ENCODE results near the gene TSPOAP1.

Gene TSPOAP1

GRCh38 chr17:58277802-58278595 is 50.6 kb downstream of the TSPOAP1 start:
- TF ChIP-seq, protein P1, sequence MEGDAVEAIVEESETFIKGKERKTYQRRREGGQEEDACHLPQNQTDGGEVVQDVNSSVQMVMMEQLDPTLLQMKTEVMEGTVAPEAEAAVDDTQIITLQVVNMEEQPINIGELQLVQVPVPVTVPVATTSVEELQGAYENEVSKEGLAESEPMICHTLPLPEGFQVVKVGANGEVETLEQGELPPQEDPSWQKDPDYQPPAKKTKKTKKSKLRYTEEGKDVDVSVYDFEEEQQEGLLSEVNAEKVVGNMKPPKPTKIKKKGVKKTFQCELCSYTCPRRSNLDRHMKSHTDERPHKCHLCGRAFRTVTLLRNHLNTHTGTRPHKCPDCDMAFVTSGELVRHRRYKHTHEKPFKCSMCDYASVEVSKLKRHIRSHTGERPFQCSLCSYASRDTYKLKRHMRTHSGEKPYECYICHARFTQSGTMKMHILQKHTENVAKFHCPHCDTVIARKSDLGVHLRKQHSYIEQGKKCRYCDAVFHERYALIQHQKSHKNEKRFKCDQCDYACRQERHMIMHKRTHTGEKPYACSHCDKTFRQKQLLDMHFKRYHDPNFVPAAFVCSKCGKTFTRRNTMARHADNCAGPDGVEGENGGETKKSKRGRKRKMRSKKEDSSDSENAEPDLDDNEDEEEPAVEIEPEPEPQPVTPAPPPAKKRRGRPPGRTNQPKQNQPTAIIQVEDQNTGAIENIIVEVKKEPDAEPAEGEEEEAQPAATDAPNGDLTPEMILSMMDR (IDR thresholded peaks at IDR 0.05; ENCODE audit: low read depth, low read length), result no peak
- no peak overlapping the region for H3K4me3 ChIP-seq (ENCODE audit: low read depth, low read length)

GRCh38 chr17:58277107-58277801 is 51.3 kb downstream of the TSPOAP1 start:
- TF ChIP-seq, protein P1 (IDR thresholded peaks at IDR 0.05; ENCODE audit: low read depth, low read length), result 0 out of 2 replicates have a peak, but pooled peaks have one; percentile 25
- no peak overlapping the region for H3K4me3 ChIP-seq (ENCODE audit: low read depth, low read length)

DNA sequence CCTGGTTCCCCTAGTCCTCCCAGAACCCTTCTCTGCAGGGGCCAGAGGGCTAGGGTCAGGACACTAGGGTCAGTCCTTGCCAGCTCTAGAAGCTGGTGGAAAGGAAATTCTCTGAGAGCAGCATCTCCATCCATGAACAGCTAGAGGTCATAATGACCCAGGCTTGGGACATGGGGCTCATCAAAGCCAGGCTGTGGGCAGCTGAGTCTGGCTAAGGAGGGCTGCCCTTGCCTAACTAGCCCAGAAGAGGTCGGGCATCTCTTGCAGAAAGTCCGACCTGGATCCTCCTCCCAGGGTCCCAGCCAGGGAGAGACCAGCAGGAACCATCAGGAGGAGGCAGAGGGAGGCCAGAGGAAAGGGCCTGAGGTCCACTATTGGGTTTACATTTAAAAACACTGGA is 52.2 kb downstream of the TSPOAP1 start:
- TF ChIP-seq, protein P1 (IDR thresholded peaks at IDR 0.05; ENCODE audit: low read depth, low read length), result no peak
- H3K4me3 ChIP-seq (ENCODE audit: low read depth, low read length), result no peak overlapping the region

DNA sequence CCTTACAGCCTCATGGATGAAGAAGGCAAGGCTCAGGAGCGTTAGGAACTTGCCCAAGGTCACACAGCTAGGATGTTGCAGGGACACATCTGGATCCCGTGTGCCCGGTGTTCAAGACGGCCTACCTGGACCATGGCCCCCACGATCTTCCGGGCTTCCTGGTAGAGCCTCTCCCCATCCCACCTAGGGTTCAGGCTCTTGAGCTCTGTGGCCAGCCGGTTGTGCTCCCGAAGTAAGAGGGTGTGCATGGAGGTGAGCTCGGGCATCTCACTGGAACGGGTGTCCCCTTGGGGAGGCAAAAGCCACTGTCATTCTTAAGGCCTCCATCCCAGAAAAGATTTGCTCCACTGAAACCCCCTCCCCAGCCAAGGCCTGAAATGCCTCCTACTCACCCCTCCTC is 53.2 kb downstream of the TSPOAP1 start:
- TF ChIP-seq, protein P1 (IDR thresholded peaks at IDR 0.05; ENCODE audit: low read depth, low read length), result no peak
- no peak overlapping the region for H3K4me3 ChIP-seq (ENCODE audit: low read depth, low read length)

GRCh38 chr17:58273453-58274104 is 55.0 kb downstream of the TSPOAP1 start:
- H3K4me3 ChIP-seq (ENCODE audit: low read depth, low read length), result no peak overlapping the region
- TF ChIP-seq, protein P1 (IDR thresholded peaks at IDR 0.05; ENCODE audit: low read depth, low read length), result no peak

DNA sequence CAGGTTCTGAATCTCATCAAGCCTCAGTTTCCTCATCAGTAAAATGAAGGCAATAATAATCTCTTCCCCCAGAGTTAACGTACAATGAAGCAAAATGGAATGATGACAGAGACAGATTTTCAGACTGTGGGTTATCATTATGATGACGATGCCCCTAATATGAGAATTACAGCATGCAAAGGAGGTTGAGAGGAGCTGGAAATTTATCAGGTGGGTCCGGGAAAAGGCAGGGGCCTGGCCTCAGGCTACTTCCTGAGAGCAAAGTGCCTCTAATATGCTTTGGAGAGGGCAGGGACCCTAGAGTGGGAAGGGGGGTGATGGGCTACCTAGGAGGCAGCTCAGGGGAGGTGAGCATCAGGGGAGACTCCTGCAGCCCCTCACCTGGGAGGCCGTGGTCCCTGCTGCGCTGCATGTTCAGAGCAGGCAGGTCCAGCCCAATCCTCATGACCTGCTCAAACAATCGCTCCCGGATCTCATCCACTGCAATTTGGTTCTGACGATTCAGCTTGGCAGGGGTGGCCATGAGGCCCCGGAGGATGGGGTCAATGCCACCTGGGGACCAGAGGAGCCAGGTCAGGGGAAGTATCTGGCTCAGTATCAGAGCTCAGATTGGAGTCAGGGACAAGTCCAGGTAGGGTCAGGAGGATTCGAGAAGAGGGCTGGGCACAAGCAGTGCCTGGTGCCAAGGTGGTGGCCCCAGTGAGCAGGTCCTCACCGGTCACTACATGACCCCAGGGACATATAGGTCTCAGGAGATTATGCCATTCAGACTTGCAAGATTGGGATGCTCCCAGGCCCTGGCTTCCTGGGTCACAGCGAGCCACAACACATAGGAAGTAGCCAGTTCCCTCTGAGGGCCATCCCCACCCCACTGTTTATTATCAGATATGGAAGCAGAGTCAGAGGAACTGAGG is 56.0 kb downstream of the TSPOAP1 start:
- no peak overlapping the region for H3K4me3 ChIP-seq (ENCODE audit: low read depth, low read length)
- TF ChIP-seq, protein P1 (IDR thresholded peaks at IDR 0.05; ENCODE audit: low read depth, low read length), result no peak

All from WI38 (cell line).